GM19328 (cell line): ENCODE results near the gene ZNF678.
"Not testable (repeated sequence)": the region's sequence is repeated elsewhere in the genome, so short reads cannot be mapped to it uniquely, and the experiment has no call there.

Experiments used
- ATAC-seq: cut with Tn5 transposase; IDR thresholded peaks from one replicate; pipeline ENCODE4 v1.9.1; 2021; ENCODE audit warnings: mild to moderate bottlenecking, moderate library complexity; ENCODE audit not compliant: unreplicated experiment

Gene ZNF678

DNA sequence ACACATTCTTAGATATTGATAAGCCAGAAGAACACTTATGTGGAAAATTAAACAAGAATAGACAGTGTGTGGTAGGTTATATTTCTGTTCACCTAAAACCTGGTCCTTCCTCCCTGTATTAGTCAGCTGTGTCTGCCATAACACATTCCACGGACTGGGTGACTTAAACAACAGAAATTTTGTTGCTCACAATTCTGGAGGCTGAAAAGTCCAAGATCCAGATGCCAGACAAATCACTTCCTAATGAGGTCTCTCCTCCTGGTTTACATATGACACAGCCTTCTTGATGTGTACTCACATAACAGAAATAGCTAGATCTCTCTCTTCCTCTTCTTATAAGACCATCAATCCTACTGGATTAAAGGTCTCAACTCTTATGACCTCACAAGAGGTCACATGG is 146.1 kb downstream of the ZNF678 start:
- ATAC-seq = no peak

- not testable (repeated sequence) for ATAC-seq
Observed at GRCh38 chr1:227710474-227710873, 147.1 kb downstream of the ZNF678 start.

GRCh38 chr1:227712648-227713047 is 149.3 kb downstream of the ZNF678 start:
- ATAC-seq = no peak

DNA sequence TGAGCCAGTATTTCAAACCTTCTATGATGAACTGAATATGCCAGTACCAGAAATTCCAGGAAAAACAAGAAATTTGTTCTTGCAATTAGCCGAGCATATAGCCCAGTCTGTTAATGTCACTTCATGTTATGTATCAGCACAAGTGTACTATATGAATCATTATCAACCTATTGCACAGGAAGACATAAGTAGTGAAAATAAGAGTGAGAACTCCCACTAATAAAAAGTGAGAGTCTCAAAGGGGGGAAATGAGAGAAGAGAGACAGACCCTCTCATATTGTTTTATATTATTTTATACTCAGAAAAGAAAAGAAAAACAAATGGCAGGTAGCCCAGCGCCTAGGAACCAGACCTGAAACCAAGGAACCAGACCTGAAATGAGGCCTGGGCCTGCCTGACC is 155.6 kb downstream of the ZNF678 start:
- no peak for ATAC-seq

DNA sequence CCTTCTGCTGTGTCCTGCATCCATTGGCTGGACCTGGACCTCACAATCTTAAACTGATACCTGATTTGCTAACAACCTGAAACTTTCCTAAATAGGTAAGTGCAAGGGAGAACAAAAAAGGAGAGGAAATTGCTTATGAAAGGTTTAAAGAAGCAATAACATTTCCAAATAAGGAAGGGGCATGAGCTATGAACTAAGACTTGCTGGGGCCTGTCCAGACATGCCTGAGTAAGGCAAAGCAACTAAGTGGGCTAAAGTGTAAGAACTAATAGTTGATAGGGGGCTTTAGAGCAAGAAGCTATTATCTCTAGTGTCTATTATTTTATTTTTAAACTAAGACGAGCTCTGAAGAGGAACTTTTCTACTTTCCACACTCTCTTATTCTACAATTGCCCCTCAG is 160.1 kb downstream of the ZNF678 start:
- no peak for ATAC-seq

DNA sequence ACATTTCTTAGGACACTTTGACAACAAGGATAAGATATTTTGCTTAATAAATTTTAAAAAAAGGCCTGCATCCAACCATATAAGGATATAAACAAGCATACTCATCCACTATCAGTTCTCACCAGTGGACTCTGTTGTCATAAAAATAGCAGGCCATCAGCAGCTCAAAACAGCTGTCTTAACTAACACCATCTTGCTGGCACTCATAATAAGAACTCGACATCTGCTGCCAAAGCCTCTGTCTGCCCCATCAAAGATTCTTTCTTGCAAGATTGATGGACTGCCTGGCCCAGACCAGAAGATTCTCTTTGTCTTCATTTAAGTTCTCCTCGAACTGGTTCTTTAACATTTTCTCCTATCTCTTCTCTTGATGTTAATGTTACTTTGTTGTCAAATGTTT is 161.7 kb downstream of the ZNF678 start:
- ATAC-seq = no peak

GRCh38 chr1:227726318-227726717 is 163.0 kb downstream of the ZNF678 start:
- no peak for ATAC-seq
